GM10847 (cell line): Measurements from ENCODE around the gene BTBD8.

Source experiments
- POLR2A ChIP-seq: IDR thresholded peaks from 2 replicates; pipeline ENCODE4 v1.6.1; 2011; ENCODE audit not compliant: insufficient read length; ENCODE audit errors: extremely low read depth

BTBD8 gene

DNA sequence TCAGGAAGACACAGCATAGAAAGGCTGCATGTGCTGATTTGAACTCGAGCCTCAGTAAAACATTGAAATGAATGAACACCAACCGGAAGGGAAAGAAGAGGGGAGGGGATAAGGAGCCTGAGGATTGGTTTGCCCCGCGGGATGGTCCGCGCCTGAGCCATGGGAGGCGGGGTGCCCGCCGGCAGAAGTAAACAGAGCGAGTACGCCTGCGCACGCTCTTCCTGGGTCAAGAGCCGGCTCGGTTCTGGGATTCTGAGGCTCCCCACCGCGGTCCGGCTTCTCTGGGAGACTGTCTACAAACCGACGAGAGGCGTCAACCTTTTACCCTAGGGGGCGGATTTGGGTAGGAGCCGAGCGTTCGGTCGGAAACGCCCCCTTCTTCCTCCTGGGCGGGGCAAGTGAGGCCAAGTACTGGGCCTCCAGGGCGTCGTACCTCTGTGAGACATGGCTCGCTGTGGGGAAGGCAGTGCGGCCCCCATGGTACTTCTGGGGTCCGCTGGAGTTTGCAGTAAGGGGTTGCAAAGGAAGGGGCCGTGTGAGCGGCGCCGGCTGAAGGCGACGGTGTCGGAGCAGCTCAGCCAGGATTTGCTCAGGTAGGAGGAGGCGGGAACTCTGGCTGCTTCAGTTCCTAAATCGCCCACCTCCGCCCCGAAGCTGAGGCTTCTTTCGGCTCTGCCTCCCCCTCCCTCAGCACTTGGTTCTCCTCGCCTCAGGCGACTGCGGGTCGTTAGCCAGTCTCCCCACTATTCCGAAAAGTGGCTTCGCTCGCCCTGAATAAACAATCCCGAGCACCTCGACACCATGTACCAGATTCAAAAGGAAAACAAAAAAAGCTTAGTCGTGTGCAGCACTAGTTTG, at the start of gene BTBD8:
BTBD8 (plus strand) TSS at position 218 of the 858 bp plus-strand sequence; CDS start at position 445, 227 bp downstream.
- no peak for TF ChIP-seq POLR2A

DNA sequence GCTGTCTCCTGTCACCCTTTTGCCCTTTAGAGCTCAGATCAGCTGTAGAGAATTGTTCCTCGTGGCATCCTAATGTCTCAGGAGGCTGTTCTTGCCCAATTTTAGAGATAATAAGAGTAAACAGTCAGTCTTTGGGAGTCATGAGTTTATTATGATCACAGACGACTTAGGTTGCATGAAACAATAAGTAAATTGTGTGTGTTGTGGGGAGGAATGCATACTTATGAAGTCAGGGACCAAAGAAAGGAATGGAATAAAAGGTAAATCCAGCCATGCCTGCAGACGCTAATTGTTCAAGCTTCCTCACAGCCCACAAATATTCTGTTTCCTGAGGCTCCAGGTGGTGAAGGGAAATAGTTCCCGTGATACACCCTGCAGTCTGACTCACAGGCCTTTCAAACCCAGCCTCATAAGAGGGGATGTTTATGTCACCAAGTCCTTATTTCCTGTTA, 49.5 kb upstream of the BTBD8 start:
- TF ChIP-seq POLR2A = no peak

DNA sequence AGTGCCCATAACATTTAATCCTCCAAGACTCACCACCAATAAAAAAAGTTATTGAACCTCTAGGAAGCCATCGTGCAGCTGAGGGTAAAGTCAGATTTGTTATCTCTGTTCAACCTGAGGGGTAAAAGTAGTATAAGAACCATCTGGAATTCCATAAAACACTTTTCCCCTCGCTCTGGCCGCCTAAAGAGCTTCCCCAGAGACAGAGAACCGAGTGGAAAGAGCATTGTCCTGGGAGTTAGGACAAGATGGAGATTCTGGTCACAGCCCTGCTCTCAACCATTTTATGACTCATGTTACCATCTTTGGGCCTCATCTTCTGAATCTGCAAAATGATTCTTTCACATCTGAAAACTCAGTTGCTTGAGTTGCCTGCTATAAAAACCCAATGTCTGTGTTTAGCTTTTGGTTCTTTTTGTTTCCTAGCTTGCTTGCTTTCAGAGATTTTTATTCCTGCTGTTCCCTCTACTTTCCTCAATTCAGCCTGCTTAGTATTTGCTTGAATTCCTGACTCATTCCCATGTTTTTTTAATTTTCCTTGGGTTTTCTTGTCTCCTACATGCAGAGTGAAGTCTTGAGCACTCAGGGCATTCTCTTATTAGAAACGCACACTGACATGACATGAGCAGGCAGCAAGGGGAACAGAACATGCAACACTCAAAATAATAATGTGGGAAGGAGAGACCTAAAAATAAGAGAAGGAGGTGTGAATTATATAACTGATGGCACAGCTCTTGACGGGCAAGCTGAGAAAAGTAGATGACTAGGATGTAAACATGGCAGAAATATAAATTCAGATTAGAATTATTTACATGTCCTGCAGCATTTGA, 48.6 kb upstream of the BTBD8 start:
- no peak for TF ChIP-seq POLR2A

DNA sequence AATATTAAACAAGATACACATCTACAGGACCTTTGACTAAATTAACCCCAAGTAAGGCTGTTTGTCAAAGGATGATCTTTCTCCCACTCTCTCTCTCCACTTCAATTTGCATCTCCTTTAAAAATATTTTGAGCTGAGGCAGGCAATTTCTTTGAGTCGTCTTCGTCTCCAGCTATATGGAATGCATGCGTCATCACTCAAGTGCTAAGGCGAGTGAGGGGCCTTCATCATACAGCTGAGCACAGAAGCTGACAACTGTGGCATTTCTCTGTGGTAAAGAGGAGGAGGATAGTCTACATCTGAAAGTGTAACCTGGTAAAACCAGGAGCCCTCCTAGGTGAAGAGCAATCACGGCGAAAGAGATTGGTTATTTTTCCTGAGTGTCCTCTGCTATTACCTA, 42.7 kb upstream of the BTBD8 start:
- TF ChIP-seq POLR2A = no peak

DNA sequence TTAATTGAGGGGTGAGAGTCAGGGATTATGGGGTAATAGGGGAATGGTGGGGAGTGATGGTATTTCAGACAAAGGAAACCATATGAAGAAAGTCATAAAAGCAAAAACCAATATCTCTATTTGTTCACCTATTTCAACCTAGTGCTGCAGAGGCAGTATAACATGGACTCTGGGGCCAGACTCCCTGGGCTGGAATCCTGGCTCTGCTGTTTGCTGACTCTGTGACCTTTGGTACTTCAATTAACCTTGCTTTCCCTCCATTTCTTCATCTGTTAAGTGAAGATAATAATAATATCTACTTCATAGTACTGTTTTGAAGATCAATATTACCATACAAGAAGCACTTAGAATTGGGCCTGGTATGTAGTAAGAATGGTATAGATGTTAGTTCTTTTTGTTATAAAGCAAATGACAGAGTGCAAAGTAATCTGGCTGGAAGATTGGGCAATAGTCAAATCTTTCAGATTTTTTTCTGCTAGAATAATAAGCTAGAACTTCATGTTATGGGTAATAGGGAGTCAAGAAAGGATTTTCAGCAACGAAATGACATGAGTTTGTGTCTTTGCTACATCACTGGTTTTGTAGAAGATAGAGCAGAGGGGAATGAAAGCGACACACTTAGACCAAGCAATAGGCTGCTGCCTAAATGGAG, 41.3 kb upstream of the BTBD8 start:
- TF ChIP-seq POLR2A = no peak

DNA sequence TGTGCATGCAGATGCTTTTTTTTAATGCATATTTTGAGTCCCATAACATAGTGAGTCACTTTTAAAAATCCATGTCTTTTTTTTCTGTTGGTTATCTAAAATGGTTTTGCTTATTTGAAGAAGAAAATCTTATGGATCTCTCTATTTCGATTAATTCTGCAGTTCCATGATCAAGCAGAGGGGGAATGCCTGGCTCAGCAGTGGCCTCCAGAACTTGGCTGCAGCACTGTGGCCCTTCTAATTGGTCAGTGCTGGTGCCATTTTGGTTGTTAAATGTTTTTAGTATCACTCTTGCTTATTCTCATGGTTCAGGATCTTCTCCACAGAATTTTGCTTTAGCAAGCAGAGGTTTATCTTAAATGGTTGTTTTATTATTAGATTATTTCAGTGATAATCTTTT, 39.2 kb upstream of the BTBD8 start:
- TF ChIP-seq POLR2A = no peak

DNA sequence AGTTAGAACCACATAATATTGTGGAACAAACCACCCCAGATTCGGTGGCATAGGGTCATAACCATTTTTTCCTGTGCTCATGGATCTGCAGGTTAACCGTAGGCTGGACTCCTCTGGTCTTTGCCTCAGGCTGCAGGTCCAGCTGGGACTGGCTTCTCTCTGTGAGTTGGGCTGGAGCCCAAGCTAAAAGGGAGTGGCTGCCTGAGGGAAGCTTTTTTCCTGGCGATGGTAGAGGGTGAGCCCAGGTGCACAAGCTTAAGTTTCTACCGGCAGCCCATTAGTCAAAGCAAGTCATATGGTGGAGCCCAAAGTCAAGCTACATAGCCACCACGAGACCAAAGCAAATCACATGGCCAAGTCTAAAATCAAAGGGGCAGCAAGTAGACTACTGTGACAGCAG, 36.5 kb upstream of the BTBD8 start:
- TF ChIP-seq POLR2A = no peak

DNA sequence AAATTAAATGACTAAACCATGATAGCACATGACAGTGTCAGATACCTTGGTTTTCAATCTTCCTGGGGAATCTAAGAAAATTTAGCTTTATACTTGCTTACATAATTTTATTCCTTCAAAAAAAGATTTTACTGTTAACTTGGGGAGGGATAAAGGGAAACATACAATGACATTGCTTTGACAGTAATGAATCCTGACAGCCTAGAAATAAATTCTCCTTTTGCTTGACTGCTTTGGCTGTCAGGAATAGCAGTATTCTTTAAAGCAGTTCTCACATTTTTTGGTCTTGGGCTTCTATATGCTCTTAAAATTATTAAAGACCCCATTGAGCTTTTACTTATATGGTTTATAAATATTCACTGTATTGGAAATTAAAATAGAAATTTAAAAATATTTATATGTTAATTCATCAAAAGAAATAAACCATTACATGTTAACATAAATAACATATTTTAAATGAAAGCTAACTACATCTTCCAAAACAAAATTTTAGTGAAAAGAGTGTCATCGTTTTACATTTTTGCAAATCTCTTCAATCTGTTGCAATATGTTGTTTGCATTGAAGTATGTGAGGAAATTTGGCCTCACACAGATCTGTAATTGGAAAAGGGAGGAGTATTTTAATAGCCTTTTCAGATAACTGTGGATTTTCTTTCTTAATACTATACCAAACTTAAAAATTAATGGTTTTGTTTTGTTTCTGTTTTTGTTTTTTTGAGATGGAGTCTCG, 34.2 kb upstream of the BTBD8 start:
- no peak for TF ChIP-seq POLR2A

DNA sequence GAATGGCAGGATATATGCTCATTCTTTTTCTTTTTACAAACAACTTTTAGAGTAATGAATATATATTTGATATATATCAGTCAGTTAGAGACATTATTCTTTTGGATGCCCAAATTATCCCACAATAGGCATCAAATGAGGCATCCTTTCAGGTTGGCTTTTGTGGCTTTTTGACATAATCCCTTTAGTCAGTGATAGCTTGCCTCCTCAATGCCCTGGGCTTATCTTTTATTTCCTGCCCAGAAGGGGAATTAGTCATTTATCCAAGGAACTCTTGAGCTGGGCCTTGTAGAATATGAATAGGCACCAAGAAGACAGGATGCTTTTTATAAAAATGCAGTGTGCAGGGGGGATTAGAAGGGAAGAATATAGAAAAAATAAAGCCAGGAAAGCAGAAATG, 28.2 kb upstream of the BTBD8 start:
- no peak for TF ChIP-seq POLR2A

DNA sequence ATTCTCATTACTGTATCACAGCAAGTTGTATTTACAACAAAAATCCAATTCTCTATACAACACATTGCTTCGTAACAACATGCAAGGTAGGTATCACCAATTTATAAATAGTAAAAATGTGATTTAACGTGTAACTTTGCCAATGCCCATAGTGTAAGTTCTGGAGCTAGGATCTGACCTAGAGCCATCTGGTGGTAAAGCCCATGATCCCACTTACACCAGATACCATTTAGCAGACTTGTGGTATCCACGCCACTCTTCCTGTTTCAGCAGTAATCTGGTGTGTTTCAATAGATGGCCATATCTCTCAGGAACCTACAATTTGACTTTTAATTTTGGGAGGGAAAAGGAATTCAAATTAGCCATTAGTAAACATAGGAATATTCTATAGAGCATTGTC, 15.1 kb upstream of the BTBD8 start:
- no peak for TF ChIP-seq POLR2A

DNA sequence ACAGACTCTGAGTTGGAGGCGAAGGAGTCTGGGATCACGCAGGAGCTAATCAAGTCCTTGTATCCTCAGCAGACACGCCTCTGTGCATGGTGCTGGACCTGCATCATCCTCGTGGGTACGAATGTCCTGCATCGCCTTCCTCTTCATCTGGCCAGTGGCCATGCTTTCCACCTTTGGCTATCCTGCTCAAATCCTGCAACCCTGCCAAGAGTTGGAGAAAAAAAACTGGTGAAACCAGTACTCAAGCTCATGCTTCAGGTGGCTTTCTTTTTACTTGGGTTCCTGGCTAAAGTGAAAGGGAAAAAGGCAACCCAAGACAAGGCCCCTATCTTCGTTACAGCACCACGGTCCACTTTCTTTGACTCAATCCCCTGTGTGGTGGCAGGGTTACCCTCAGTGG, 13.8 kb upstream of the BTBD8 start:
- no peak for TF ChIP-seq POLR2A

DNA sequence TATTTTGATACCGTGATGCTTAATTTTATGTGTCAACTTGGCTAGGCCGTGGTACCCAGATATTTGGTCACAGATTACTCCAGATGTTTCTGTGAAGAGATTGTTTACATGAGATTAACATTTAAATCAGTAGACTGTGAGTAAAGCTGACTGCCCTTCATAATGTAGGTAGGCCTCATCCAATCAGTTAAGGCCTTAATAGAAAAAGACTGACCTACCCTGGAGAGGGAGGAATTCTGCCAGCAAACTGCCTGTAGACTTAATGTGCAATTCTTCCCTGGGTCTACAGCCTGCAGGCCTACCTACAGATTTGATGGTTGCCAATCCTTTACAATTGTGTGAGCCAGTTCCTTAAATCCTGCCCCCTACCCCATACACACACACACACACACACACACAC, 9.3 kb upstream of the BTBD8 start:
- TF ChIP-seq POLR2A = no peak

DNA sequence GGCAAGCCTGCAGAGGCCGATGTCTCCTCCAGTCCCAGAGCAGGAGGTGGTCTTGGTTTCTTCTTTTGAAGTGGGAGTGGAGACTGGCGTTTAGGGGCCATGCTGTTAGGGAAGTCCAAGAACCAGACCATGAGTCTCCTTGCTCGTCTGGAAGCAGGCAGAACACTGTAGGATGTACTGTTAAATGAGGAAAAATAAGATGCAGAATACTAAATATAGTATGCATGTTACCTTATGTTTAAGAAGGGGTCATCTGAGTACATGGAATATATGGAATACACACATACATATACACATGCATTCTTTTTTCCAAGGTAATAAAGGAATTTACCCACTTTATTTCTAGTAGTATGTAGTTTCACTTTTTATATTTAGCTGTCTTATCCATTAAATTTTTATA, 4.8 kb upstream of the BTBD8 start, which contains the start of gene SETSIP:
SETSIP (minus strand) TSS at position 101 of the 400 bp plus-strand sequence; CDS start at position 101, 0 bp downstream.
- no peak for TF ChIP-seq POLR2A

DNA sequence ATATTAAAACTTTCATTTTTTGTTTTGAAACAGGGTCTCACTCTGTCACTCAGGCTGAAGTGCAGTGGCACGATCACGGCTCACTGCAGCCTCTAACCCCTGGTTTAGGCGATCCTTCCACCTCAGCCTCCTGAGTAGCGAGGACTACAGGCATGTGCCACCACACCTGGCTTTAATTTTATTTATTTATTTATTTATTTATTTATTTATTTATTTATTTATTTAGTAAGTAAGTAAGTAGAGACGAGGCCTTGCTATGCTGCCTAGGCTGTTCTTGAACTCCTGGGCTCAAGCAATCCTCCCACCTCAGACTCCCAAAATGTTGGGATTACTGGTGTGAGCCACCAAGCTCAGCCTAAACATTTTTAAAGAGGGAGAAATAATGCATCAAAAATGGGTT, 3.8 kb upstream of the BTBD8 start:
- no peak for TF ChIP-seq POLR2A

DNA sequence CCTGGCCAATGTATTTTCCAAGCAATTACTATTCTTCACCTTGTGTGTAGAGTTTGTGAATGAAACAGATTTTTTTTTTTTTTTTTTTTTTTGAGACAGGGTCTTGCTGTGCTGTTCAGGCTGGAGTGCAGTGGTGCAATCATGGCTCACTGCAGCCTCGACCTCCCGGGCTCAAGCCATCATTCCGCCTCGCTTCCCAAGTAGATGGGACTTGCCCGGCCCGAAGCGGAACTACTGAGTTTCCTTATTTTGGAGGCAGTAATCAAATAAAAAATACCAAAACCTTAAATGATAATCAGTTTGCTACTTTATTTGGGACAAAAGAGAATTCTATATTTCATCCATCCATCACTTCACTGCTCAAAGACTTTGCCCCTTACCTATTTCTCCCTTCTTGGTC, 704 bp upstream of the BTBD8 start:
- TF ChIP-seq POLR2A = no peak
